NT2/D1 (cell line): Measurements from ENCODE around the gene SNCG.
A peak's percentile ranks its signal among the peaks of the same experiment; 100 is the strongest.
"Not testable (repeated sequence)": the region's sequence is repeated elsewhere in the genome, so short reads cannot be mapped to it uniquely, and the experiment has no call there.

Experiments
- DNase-seq: peaks from one replicate; pipeline ENCODE4 v3.0.0-alpha.2; 2011; ENCODE audit warnings: low read depth, low spot score
- H3K27me3 ChIP-seq: 2 replicates; pipeline ENCODE4 v1.6.0; 2011; ENCODE audit warnings: mild to moderate bottlenecking; ENCODE audit not compliant: insufficient read length, insufficient read depth
- H3K36me3 ChIP-seq: 2 replicates; pipeline ENCODE4 v1.6.1; 2011; ENCODE audit warnings: mild to moderate bottlenecking, low read length, mixed read lengths; ENCODE audit not compliant: insufficient read depth, insufficient read length
- H3K4me1 ChIP-seq: 2 replicates; pipeline ENCODE4 v1.5.1; 2011; ENCODE audit not compliant: insufficient read depth, insufficient read length
- H3K4me3 ChIP-seq: 2 replicates; pipeline ENCODE4 v1.5.1; 2011; ENCODE audit warnings: low read depth; ENCODE audit not compliant: insufficient read length
- H3K9ac ChIP-seq: 2 replicates; pipeline ENCODE4 v1.6.0; 2011; ENCODE audit warnings: low read depth; ENCODE audit not compliant: insufficient read length
- H3K9me3 ChIP-seq: 2 replicates; pipeline ENCODE4 v1.5.1; 2011; ENCODE audit warnings: mild to moderate bottlenecking, low read length; ENCODE audit not compliant: insufficient read depth
- SUZ12 ChIP-seq: IDR thresholded peaks from 2 replicates; pipeline ENCODE4 v1.6.1; 2011; ENCODE audit not compliant: insufficient read length, insufficient read depth; ENCODE audit errors: extremely low read depth
- YY1 ChIP-seq: IDR thresholded peaks from 2 replicates; pipeline ENCODE4 v1.6.1; 2011; ENCODE audit not compliant: insufficient read length, insufficient read depth
- ZNF274 ChIP-seq: IDR thresholded peaks from 2 replicates; pipeline ENCODE4 v1.6.1; 2011; ENCODE audit warnings: mild to moderate bottlenecking, low read depth, low read length

SNCG gene

GRCh38 chr10:86970162-86970981, 12.0 kb downstream of the SNCG start:
- peak overlapping the region; percentile 64 for H3K4me3 ChIP-seq

GRCh38 chr10:86970982-86971231, 12.5 kb downstream of the SNCG start:
- H3K4me3 ChIP-seq, result peak overlapping the region; percentile 64
- peak overlapping the region; percentile 80 for H3K9ac ChIP-seq

More at GRCh38 chr10:86970162-86970981, 12.0 kb downstream of the SNCG start:
- H3K27me3 ChIP-seq, result peaks cover 7% of the 10 kb centered on the region
- peaks cover 18% of the 10 kb centered on the region for H3K4me1 ChIP-seq
- TF ChIP-seq ZNF274 (no peak), YY1 (no peak), SUZ12 (no peak)
- H3K9me3 ChIP-seq, result no peaks in the 10 kb centered on the region
- H3K9ac ChIP-seq, result peak overlapping the region; percentile 80
- no peaks in the 10 kb centered on the region for H3K36me3 ChIP-seq
- no peak for DNase-seq

DNA sequence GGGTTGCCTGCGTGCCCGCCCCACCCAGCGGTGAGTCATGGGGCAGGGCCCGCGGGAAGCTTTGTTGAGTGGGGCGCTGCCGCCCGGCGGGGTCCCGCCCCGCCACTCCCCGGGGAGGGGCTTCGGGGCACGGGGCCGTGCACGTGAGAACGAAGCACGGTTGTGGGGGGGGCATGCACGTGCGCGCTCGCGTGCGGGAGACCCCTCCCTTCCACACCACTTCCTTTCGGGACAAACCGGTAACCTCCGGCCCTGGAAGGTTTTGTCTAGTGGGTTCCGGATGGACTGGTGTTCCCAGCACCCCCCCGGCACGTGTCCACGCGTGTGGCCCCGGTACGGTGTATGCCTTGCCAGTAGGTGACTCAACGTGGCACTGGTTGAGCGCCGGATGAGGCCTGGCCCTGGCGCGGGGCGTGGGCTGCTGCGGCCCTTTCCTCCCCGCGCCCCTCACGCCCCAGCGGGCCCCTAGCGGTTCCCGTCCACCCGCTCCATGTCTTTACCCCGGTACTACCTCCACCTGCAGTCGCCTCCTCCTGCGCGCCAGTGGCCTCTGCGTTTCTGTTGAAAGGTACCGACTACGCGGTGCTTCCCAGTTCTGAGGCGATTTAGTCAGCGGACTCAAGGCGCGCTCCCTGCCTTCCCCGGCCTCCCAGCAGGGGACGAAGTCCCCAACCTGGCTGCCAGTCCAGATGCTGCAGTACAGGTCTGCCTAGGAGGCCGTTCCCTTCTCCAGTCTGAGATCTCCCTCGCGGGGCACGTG, 13.0 kb downstream of the SNCG start:
- TF ChIP-seq ZNF274, result no peak
- no peak for TF ChIP-seq SUZ12
- no peak for TF ChIP-seq YY1
- peak overlapping the region; percentile 64 for H3K4me3 ChIP-seq
- H3K9ac ChIP-seq, result peak overlapping the region; percentile 80
- DNase-seq, result no peak
- no peaks in the 10 kb centered on the region for H3K36me3 ChIP-seq
- H3K9me3 ChIP-seq, result no peaks in the 10 kb centered on the region
- peaks cover 18% of the 10 kb centered on the region for H3K4me1 ChIP-seq
- peaks cover 7% of the 10 kb centered on the region for H3K27me3 ChIP-seq

More at GRCh38 chr10:86970982-86971231, 12.5 kb downstream of the SNCG start:
- no peak for DNase-seq
- no peaks in the 10 kb centered on the region for H3K9me3 ChIP-seq
- no peak for TF ChIP-seq SUZ12
- TF ChIP-seq ZNF274, result no peak
- TF ChIP-seq YY1, result no peak
- H3K27me3 ChIP-seq, result peaks cover 7% of the 10 kb centered on the region
- H3K36me3 ChIP-seq, result no peaks in the 10 kb centered on the region
- peaks cover 18% of the 10 kb centered on the region for H3K4me1 ChIP-seq

GRCh38 chr10:86972613-86973380, 14.4 kb downstream of the SNCG start:
- DNase-seq, result no peak
- TF ChIP-seq SUZ12 (no peak), ZNF274 (no peak), YY1 (no peak)
- Histone ChIP-seq H3K4me1 (peaks cover 11% of the 10 kb centered on the region), H3K9me3 (no peaks in the 10 kb centered on the region), H3K27me3 (peaks cover 7% of the 10 kb centered on the region), H3K36me3 (no peaks in the 10 kb centered on the region), H3K9ac (no peak overlapping the region), H3K4me3 (no peak overlapping the region)

DNA sequence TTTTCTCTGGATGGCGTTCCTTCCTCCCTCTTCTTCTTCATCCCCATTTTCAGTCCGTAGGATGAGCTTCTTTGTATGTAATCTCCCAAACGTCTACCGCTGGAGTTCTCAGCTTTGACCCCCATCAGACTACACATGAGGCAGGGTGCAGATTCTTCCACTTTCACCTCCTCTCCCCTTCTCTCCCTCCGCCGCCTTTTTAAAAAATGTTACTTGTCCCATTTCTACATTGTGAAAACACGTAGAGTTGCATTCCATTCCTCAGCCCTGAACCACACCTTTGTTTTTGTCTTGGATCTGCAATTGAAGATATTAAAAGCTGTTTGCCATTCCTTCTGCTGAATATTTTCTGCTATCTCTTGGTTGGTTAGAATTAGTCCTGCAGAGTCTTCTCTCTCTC, 16.1 kb downstream of the SNCG start:
- H3K9ac ChIP-seq, result no peak overlapping the region
- H3K27me3 ChIP-seq, result peaks cover 7% of the 10 kb centered on the region
- no peak overlapping the region for H3K4me3 ChIP-seq
- no peaks in the 10 kb centered on the region for H3K9me3 ChIP-seq
- TF ChIP-seq ZNF274 (no peak), YY1 (no peak), SUZ12 (no peak)
- no peak for DNase-seq
- no peaks in the 10 kb centered on the region for H3K36me3 ChIP-seq
- H3K4me1 ChIP-seq, result peaks cover 9% of the 10 kb centered on the region

- H3K36me3 ChIP-seq, result no peaks in the 10 kb centered on the region
- no peak for DNase-seq
- peaks cover 4% of the 10 kb centered on the region for H3K4me1 ChIP-seq
- no peak overlapping the region for H3K9ac ChIP-seq
- peaks cover 7% of the 10 kb centered on the region for H3K27me3 ChIP-seq
- no peaks in the 10 kb centered on the region for H3K9me3 ChIP-seq
- TF ChIP-seq SUZ12 (no peak), YY1 (no peak), ZNF274 (no peak)
- no peak overlapping the region for H3K4me3 ChIP-seq
Observed at GRCh38 chr10:86976362-86977056, 18.1 kb downstream of the SNCG start.

DNA sequence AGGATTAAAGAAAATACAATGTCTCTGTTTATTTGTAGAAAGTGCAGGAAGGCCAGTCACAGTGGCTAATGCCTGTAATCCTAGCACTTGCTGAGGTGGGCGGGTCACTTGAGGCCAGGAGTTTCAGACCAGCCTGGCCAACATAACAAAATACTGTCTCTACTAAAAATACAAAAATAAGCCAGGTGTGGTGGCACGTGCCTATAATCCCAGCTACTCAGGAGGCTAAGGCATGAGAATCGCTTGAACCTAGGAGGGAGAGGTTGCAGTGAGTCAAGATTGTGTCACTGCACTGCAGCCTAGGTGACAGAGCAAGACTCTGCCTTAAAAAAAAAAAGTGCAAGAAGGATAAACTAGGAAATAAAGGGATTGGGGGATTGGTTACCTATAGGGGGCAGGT, 20.1 kb downstream of the SNCG start:
- not testable (repeated sequence) for H3K27me3 ChIP-seq, H3K36me3 ChIP-seq, DNase-seq, H3K9ac ChIP-seq, H3K9me3 ChIP-seq, H3K4me1 ChIP-seq, H3K4me3 ChIP-seq
